Neural cell (in vitro differentiated cells): ENCODE measurements around the gene PTER. TPM values are rescaled to one million over a fixed set of nuclear protein-coding genes. Genes with fewer than 3 reads are reported as not detected.

Source experiments
- H2AFZ ChIP-seq: fragments of 200-600, 300-800 bp; sonication (generic), shearing (Covaris generic); 2 replicates; pipeline ENCODE4 v1.6.0; 2014; ENCODE audit warnings: low read depth, mild to moderate bottlenecking, antibody characterized with exemption, low read length, moderate library complexity
- H3F3A ChIP-seq: fragments of 200-600 bp; shearing (Covaris generic); 2 replicates; pipeline ENCODE4 v1.6.1; 2016; ENCODE audit warnings: mild to moderate bottlenecking, moderate library complexity, mixed read lengths, antibody characterized with exemption, low read length; ENCODE audit not compliant: insufficient read depth, poor library complexity, severe bottlenecking
- H3K27ac ChIP-seq: fragments of 200-600, 300-800 bp; sonication (generic), shearing (Covaris generic); 2 replicates; pipeline ENCODE4 v1.5.1; 2014; ENCODE audit warnings: mild to moderate bottlenecking, low read length, moderate library complexity
- H3K27me3 ChIP-seq: fragments of 300-800, 200-600 bp; sonication (generic), shearing (Covaris generic); 2 replicates; pipeline ENCODE4 v1.6.0; 2014; ENCODE audit warnings: mild to moderate bottlenecking, low read depth, low read length, moderate library complexity; ENCODE audit not compliant: insufficient read depth
- H3K36me3 ChIP-seq: fragments of 300-800, 200-600 bp; sonication (generic), shearing (Covaris generic); 2 replicates; pipeline ENCODE4 v1.5.1; 2014; ENCODE audit warnings: mild to moderate bottlenecking, antibody characterized with exemption, low read length, moderate library complexity; ENCODE audit not compliant: insufficient read depth
- H3K4me2 ChIP-seq: fragments of 300-800, 200-600 bp; sonication (generic), shearing (Covaris generic); 2 replicates; pipeline ENCODE4 v1.6.0; 2014; ENCODE audit warnings: mild to moderate bottlenecking, low read length
- H3K4me3 ChIP-seq: fragments of 300-800, 200-600 bp; sonication (generic), shearing (Covaris generic); 2 replicates; pipeline ENCODE4 v1.5.1; 2014; ENCODE audit warnings: mild to moderate bottlenecking, low read length, moderate library complexity
- H3K79me2 ChIP-seq: fragments of 200-600 bp; shearing (Covaris generic); replicated peaks from 2 replicates; pipeline ENCODE4 v1.6.0; 2014; ENCODE audit warnings: mild to moderate bottlenecking, low read length, moderate library complexity; ENCODE audit not compliant: insufficient read depth
- H3K9ac ChIP-seq: fragments of 300-800, 200-600 bp; sonication (generic), shearing (Covaris generic); 2 replicates; pipeline ENCODE4 v1.6.1; 2016; ENCODE audit warnings: mild to moderate bottlenecking, low read length, mixed read lengths
- H3K9me2 ChIP-seq: fragments of 200-600 bp; shearing (Covaris generic); 2 replicates; pipeline ENCODE4 v1.6.1; 2016; ENCODE audit warnings: mild to moderate bottlenecking, low read length, mixed read lengths; ENCODE audit not compliant: insufficient read depth
- H3K9me3 ChIP-seq: fragments of 200-600, 300-800 bp; sonication (generic), shearing (Covaris generic); 2 replicates; pipeline ENCODE4 v1.6.1; 2016; ENCODE audit warnings: mild to moderate bottlenecking, mixed run types, low read length, moderate library complexity, mixed read lengths
- H4K20me1 ChIP-seq: fragments of 200-600 bp; shearing (Covaris generic); 2 replicates; pipeline ENCODE4 v1.6.1; 2016; ENCODE audit warnings: mild to moderate bottlenecking, mixed run types; ENCODE audit not compliant: insufficient read depth
- EP300 ChIP-seq: fragments of 450-650 bp; conservative IDR thresholded peaks from 2 replicates; pipeline ENCODE4 v1.6.1; 2014; ENCODE audit warnings: antibody characterized with exemption, mild to moderate bottlenecking, moderate library complexity; ENCODE audit not compliant: poor library complexity, severe bottlenecking
- EZH2 ChIP-seq: fragments of 200-600, 300-800 bp; shearing (Covaris generic), sonication (generic); IDR thresholded peaks from 2 replicates; pipeline ENCODE4 v1.6.1; 2014; ENCODE audit warnings: antibody characterized with exemption, low read length, borderline replicate concordance, mild to moderate bottlenecking; ENCODE audit not compliant: insufficient read depth, poor library complexity, severe bottlenecking
- MXI1 ChIP-seq: fragments of 450-650 bp; conservative IDR thresholded peaks from 2 replicates; pipeline ENCODE4 v1.6.1; 2014; ENCODE audit warnings: antibody characterized with exemption, mild to moderate bottlenecking; ENCODE audit not compliant: poor library complexity, severe bottlenecking
- POLR2AphosphoS5 ChIP-seq: IDR thresholded peaks from 2 replicates; pipeline ENCODE4 v1.6.1; 2012
- RAD21 ChIP-seq: fragments of 450-650 bp; conservative IDR thresholded peaks from 2 replicates; pipeline ENCODE4 v1.6.1; 2014; ENCODE audit warnings: antibody characterized with exemption, mild to moderate bottlenecking, moderate library complexity
- REST ChIP-seq: IDR thresholded peaks from 2 replicates; pipeline ENCODE4 v1.6.1; 2012; ENCODE audit warnings: borderline replicate concordance
- SMC3 ChIP-seq: fragments of 450-650 bp; conservative IDR thresholded peaks from 2 replicates; pipeline ENCODE4 v1.6.1; 2014; ENCODE audit warnings: antibody characterized with exemption, mild to moderate bottlenecking, moderate library complexity; ENCODE audit not compliant: poor library complexity
- TAF1 ChIP-seq: IDR thresholded peaks from 2 replicates; pipeline ENCODE4 v1.6.1; 2012; ENCODE audit warnings: low read depth
- polyA plus RNA-seq: library from polyadenylated mRNA; depleted of rRNA; stranded (reverse); fragments of >200 nt; gene quantifications from 2 replicates; pipeline ENCODE4 v1.2.3, GENCODE V29; 2014
- TF ChIP-seq, protein P1 (sequence below): fragments of 450-650 bp; IDR thresholded peaks from 2 replicates; pipeline ENCODE4 v1.5.1; 2014; ENCODE audit warnings: antibody characterized with exemption, mild to moderate bottlenecking, moderate library complexity; ENCODE audit not compliant: poor library complexity, severe bottlenecking

Gene PTER
- polyA plus RNA-seq, 1 donor from 2014 or later: not detected

GRCh38 chr10:16547973-16548372 is 111.2 kb downstream of the PTER start:
- Histone ChIP-seq H4K20me1 (no peaks in the 10 kb centered on the region), H3K9ac (no peak overlapping the region), H3K27me3 (no peaks in the 10 kb centered on the region), H3K36me3 (no peaks in the 10 kb centered on the region), H3F3A (no peaks in the 10 kb centered on the region), H3K9me3 (no peaks in the 10 kb centered on the region), H2AFZ (no peak overlapping the region), H3K79me2 (no peaks in the 10 kb centered on the region), H3K9me2 (no peaks in the 10 kb centered on the region), H3K4me2 (no peak overlapping the region), H3K27ac (no peak overlapping the region), H3K4me3 (no peak overlapping the region)
- TF ChIP-seq REST (no peak), POLR2AphosphoS5 (no peak), MXI1 (no peak), EP300 (no peak), TAF1 (no peak), SMC3 (no peak), EZH2 (no peak)
- TF ChIP-seq, protein P1, sequence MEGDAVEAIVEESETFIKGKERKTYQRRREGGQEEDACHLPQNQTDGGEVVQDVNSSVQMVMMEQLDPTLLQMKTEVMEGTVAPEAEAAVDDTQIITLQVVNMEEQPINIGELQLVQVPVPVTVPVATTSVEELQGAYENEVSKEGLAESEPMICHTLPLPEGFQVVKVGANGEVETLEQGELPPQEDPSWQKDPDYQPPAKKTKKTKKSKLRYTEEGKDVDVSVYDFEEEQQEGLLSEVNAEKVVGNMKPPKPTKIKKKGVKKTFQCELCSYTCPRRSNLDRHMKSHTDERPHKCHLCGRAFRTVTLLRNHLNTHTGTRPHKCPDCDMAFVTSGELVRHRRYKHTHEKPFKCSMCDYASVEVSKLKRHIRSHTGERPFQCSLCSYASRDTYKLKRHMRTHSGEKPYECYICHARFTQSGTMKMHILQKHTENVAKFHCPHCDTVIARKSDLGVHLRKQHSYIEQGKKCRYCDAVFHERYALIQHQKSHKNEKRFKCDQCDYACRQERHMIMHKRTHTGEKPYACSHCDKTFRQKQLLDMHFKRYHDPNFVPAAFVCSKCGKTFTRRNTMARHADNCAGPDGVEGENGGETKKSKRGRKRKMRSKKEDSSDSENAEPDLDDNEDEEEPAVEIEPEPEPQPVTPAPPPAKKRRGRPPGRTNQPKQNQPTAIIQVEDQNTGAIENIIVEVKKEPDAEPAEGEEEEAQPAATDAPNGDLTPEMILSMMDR: no peak

GRCh38 chr10:16559236-16559773 is 122.5 kb downstream of the PTER start:
- H4K20me1 ChIP-seq: no peaks in the 10 kb centered on the region

More at GRCh38 chr10:16559236-16559773, 122.5 kb downstream of the PTER start:
- no peak overlapping the region for H3K9ac ChIP-seq
- H3K79me2 ChIP-seq: no peaks in the 10 kb centered on the region
- TF ChIP-seq SMC3: no peak
- TF ChIP-seq RAD21: no peak
- TF ChIP-seq, protein P1: no peak
- no peak for TF ChIP-seq EZH2
- no peak for TF ChIP-seq EP300
- TF ChIP-seq REST: no peak
- no peak for TF ChIP-seq POLR2AphosphoS5
- no peak for TF ChIP-seq MXI1
- no peak for TF ChIP-seq TAF1
- H3K4me2 ChIP-seq: no peak overlapping the region
- no peak overlapping the region for H3K27ac ChIP-seq
- H3F3A ChIP-seq: no peaks in the 10 kb centered on the region
- no peaks in the 10 kb centered on the region for H3K27me3 ChIP-seq
- no peaks in the 10 kb centered on the region for H3K9me3 ChIP-seq
- H2AFZ ChIP-seq: no peak overlapping the region
- no peak overlapping the region for H3K4me3 ChIP-seq
- H3K36me3 ChIP-seq: no peaks in the 10 kb centered on the region
- no peaks in the 10 kb centered on the region for H3K9me2 ChIP-seq
